ENCODE measurements around the gene AGR3.
A peak's percentile ranks its signal among the peaks of the same experiment; 100 is the strongest.
"Not testable (repeated sequence)": the region's sequence is repeated elsewhere in the genome, so short reads cannot be mapped to it uniquely, and the experiment has no call there.

AGR3 gene

DNA sequence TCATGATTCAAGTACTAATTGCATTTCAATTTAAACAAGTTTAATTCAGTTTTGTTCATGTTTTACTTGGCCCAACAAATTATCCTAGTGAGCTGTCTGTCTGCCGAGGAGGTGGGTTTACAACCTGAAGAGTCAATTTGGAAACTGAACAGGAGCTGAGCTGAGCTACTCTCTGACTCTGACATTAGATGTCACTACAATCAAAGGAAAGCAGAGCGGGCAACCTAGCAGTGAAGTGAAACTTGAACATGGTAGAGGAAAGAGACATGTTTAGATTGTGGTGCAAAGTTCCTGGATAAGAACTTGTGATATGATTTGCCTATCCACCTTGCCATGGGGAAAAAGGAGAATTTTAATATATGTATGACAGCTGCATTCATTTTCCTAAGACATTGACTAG, 9.6 kb upstream of the AGR3 start:
- peak; percentile 27 for DNase-seq

GRCh38 chr7:16889851-16890415, 8.2 kb upstream of the AGR3 start:
- DNase-seq: peak; percentile 1

DNA sequence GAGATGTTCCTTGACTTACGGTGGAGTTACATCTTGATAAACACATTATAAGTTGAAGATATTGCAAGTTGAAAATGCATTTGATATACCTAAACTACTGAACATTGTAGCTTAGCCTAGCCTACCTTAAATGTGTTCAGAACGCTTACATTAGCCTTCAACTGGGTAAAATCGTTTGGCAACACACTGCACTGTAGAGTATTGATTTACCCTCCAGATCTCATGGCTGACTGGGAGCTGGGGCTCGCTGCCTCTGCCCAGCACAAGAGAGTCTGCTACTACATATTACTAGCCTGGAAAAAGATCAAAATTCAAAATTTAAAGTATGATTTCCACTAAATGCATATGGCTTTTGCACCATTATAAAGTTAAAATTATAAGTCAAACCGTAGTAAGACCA, 7.5 kb upstream of the AGR3 start:
- no peak for DNase-seq

DNA sequence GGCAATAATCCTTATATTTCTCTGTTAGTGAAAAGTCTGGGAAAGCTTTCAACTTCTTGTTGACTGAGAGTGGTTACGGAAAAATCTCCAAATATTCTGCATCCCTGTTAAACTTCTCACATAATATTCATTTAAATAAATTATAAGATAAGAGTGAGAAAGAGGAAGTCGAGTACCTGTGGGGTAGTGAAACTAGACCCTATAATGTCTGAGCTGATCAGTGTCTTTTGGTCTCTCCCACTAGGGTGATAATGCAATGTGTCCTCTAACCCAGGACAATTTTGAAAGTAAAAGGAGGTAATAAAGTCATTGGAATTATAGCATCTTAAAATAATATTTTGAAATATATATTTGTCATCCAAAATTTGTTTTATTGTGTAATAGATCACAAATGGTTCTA, 2.1 kb upstream of the AGR3 start:
- no peak for DNase-seq

DNA sequence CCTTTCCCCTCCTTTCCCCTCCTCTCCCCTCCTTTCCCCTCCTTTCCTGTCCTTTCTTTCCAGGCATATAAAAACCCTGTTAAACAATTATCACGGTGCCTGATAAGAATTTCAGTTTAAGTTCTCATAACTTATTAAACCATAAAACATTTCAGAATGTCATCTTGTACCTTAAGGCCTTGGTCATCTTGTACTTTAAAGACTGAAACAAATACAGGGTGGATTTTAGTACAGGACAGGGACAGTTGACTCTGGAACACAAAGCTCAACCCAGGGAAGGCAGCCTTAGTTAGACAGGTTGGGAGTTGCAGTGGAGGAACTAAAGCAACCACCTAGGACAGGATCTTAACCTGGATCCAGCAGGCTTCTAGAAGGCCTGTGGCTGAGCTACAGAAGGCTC, 1.2 kb downstream of the AGR3 start:
- peak; percentile 2 for DNase-seq

GRCh38 chr7:16879181-16879580, 2.6 kb downstream of the AGR3 start:
- DNase-seq: no peak

DNA sequence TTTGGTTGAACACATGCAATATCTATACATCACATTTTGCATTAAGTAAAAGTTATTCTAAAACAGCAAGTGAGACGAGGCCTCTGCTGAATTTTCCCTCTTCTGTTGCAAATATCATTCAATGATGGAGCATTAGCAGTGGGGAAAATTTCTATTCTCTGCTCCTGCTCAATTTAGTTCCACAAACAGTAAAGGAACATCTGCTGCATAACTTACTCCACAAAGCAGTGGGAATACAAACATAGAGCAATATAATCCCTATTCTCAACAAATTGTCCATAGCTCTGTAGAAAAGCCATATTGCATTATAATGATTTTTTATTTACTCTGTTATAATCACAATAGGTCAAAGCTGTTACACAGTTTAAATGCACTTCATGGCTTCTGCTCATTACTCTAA, 5.9 kb downstream of the AGR3 start:
- DNase-seq: no peak

- no peak for DNase-seq
These were observed 7.7 kb downstream of the AGR3 start for GRCh38 chr7:16874066-16874465.

DNA sequence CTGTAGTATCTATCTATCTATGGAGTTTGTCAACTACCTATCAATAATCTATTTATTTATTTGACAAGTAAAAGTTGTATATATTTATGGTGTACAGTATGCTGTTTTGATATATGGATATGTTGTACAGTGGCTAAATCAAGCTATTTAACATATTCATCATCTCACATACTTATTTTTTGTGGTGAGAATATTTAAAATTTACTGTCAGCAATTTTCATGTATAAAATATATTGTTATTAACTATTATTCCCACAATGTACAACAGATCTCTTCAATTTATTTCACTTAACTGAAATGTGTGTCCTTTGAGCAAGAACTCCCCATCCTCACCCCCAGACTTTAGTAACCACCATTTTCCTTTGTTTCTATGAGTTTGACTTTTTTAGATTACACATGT, 14.5 kb downstream of the AGR3 start:
- DNase-seq: no peak

DNA sequence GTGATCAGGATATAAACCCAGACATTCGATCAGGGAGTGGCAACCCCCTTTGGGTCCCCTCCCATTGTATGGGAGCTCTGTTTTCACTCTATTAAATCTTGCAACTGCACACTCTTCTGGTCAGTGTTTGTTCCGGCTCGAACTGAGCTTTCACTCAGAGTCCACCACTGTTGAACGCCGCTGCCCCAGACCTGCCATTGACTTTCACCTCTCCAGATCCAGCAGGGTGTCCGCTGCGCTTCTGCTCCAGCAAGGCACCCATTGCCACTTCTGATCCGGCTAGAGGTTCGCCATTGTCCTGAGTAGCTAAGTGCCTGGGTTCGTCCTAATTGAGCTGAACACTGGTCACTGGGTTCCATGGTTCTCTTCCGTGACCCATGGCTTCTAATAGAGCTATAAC, 28.6 kb downstream of the AGR3 start:
- not testable (repeated sequence) for DNase-seq

DNA sequence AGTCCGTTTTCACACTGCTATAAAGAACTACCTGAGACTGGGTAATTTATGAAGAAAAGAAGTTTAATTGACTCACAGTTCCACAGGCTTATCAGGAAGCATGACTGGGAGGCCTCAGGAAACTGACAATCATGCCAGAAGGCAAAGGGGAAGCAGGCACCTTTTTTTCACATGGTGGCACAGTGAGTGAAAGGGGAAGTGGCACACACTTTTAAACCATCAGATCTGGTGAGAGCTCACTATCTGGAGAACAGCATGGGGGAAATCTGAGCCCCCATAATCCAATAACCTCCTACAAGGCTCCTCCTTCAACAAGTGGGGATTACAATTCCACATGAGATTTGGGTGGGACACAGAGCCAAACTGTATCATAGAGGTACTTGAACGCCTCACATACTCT, 30.0 kb downstream of the AGR3 start:
- DNase-seq: peak; percentile 78

GRCh38 chr7:16850614-16851466, 30.9 kb downstream of the AGR3 start:
- no peak for DNase-seq

DNA sequence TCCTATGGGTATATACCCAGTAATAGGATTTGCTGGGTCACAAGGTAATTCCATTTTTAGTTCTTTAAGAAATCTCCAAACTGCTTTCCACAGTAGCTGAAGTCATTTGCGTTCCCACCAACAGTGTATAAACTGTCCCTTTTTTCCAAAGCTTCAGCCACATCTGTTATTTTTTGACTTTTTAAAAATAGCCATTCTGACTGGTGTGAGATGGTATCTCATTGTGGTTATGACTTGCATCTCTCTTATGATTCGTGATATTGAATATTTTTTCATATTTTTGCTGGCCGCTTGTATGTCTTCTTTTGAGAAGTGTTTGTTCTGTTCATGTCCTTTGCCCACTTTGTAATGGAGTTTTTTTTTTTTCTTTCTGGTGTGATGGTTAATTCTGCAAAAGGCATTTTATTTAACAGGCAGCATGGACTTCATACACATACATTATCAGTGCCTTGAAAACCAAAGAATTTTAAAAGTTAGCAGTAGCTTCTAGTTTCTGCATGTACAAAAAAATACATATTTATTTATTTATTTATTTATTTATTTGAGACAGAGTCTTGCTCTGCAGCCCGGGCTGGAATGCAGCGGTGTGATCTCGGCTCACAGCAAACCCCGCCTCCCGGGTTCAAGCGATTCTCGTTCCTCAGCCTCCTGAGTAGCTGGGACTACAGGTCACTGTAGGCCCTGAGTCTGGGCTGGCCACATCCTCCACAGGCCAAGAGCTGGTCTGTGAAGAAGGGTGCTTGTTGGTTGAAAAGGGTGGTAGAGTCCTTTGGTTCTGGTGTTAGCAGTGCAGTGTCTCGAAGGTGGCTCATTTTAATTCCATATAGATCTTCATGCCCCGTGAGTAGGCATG, 32.3 kb downstream of the AGR3 start:
- DNase-seq: no peak

GRCh38 chr7:16847381-16847860, 34.4 kb downstream of the AGR3 start:
- DNase-seq: no peak

- no peak for DNase-seq
These were observed 35.1 kb downstream of the AGR3 start for GRCh38 chr7:16846601-16847165.

GRCh38 chr7:16845746-16846145, 36.0 kb downstream of the AGR3 start:
- no peak for DNase-seq

DNA sequence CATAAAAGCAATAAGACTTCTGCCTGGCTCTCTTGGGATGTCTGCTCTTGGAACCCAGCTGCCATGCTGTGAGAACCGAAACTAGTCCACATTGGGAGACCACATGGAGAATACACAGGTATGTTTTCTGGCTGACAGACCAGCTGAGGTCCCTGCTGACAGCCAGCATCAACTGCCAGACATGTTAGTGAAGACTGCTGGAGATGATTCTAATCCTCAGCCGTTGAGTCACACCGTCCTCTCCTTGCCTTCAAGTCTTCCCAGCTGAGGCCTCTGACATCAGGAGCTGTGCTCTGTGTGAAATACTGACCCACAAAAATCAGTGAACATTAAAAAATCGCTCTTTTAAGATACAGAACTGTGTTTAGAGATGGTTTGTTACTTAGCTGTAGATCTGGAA, 40.1 kb downstream of the AGR3 start:
- no peak for DNase-seq

DNA sequence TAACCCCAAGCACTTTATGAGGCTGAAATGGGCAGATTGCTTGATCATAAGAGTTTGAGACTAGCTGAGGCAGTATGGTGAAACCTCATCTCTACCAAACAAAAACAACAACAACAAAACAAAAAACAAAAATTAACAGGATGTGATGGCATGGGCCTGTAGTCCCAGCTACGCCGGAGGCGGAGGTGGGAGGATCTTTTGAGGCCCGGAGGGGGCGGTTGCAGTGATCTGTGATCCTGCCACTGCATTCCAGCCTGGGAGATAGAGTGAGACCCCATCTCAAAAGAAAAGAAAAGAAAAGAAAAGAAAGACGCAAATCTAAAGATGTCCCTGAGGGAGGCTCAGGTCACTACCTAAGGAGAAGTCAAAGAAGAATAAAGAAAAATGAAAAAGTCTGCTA, 41.7 kb downstream of the AGR3 start:
- DNase-seq: no peak

DNA sequence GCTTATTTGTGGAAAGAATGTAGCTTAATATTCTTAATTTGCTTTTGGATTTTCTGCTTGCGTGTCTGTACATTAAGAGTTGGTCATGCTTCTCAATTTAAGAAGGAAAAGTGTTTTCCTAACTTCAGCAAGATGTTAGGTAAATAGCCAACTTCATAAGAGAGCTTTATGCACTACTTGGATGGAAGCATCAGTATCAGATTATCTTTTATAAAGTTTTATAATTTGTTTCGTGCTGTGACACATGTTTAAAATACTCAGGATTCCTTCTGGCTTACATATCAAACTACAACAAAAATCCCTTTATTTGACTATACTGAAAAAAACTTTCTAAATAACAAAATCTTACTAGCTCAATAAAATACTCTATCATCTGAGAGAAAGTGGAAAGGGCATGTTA, 42.1 kb downstream of the AGR3 start:
- no peak for DNase-seq

DNA sequence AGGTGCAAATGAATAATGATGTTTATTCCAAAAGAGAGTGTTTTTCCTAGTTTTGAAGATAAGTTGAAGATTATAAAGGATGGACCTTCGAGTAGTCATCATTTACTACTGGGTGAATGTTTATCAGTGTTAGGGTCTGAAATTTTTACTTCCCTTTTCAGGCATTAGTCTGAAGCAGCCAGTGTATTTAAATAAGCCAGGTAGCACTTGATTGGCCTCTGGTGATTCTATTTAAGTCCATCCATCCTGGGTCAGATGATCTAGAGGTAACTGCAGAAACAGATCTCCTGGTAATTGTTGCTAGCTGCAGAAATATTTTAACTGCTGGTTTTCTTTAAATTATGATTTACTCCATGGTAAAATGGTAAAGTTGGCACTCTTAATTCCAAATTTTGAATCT, 42.9 kb downstream of the AGR3 start:
- no peak for DNase-seq

DNA sequence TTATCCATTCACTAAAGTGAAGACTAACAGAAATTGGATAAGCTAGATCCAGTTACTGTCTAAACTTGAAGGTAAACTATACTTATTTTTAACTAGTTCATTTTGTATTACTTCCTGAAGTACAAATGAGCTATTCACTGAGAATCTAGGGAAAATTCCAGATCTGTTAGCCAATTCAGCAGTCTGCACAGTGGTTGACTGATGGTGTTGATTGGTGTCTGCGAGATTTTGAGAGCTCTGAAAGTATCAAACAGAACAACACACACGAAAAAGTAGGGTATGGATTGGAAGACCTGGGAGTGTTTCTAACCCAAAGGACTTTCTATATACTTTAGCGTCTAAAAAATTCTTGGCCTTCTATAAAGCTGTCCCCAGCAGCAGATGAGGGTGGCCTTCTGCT, 43.4 kb downstream of the AGR3 start:
- no peak for DNase-seq

DNA sequence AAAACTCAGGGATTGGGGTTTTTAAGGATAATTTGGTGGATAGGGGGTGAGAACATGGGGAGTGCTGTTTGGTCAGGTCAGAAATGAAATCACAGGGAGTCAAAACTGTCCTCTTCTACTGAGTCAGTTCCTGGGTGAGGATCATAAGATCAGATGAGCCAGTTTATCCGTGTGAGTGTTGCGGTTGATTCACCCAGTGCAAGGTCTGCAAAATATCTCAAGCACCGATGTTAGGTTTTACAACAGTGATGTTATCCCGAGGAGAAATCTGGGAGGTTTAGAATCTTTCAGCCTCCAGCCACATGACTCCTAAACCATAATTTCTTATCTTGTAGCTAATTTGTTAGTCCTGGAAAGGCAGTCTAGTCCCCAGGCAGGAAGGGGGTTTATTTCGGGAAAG, 45.3 kb downstream of the AGR3 start:
- no peak for DNase-seq

GRCh38 chr7:16833373-16833772, 48.4 kb downstream of the AGR3 start:
- no peak for DNase-seq
